Ishikawa (cell line): Measurements from ENCODE around the gene VSIG8.

Source experiments
- CEBPB ChIP-seq: IDR thresholded peaks from 2 replicates; pipeline ENCODE4 v1.6.1; 2012
- CREB1 ChIP-seq: IDR thresholded peaks from 2 replicates; pipeline ENCODE4 v1.6.1; 2012; ENCODE audit warnings: low read depth
- EGR1 ChIP-seq: IDR thresholded peaks from 2 replicates; pipeline ENCODE4 v1.6.1; 2012
- EP300 ChIP-seq: IDR thresholded peaks from 2 replicates; pipeline ENCODE4 v1.6.1; 2012; ENCODE audit warnings: borderline replicate concordance
- FOXM1 ChIP-seq: IDR thresholded peaks from 2 replicates; pipeline ENCODE4 v1.6.1; 2012; ENCODE audit warnings: low read depth, borderline replicate concordance
- MAX ChIP-seq: IDR thresholded peaks from 2 replicates; pipeline ENCODE4 v1.6.1; 2012
- NFIC ChIP-seq: IDR thresholded peaks from 2 replicates; pipeline ENCODE4 v1.6.1; 2012
- RAD21 ChIP-seq: IDR thresholded peaks from 2 replicates; pipeline ENCODE4 v1.6.1; 2012; ENCODE audit warnings: low read depth
- REST ChIP-seq: IDR thresholded peaks from 2 replicates; pipeline ENCODE4 v1.6.1; 2012; ENCODE audit warnings: low read depth, mild to moderate bottlenecking
- TAF1 ChIP-seq: IDR thresholded peaks from 2 replicates; pipeline ENCODE4 v1.6.1; 2012; ENCODE audit warnings: low read depth, mild to moderate bottlenecking
- TCF12 ChIP-seq: IDR thresholded peaks from 2 replicates; pipeline ENCODE4 v1.6.1; 2012; ENCODE audit warnings: low read depth
- TEAD4 ChIP-seq: IDR thresholded peaks from 2 replicates; pipeline ENCODE4 v1.6.1; 2012
- YY1 ChIP-seq: IDR thresholded peaks from 2 replicates; pipeline ENCODE4 v1.6.1; 2012; ENCODE audit warnings: low read depth
- ZBTB7A ChIP-seq: IDR thresholded peaks from 2 replicates; pipeline ENCODE4 v1.6.1; 2012; ENCODE audit warnings: low read depth
- TF ChIP-seq, protein P1 (sequence below): IDR thresholded peaks from 2 replicates; pipeline ENCODE4 v1.6.1; 2012

The VSIG8 gene

GRCh38 chr1:159835356-159835755 lies 27.1 kb downstream of the VSIG8 start:
- no peak for TF ChIP-seq YY1
- no peak for TF ChIP-seq TCF12
- no peak for TF ChIP-seq CREB1
- no peak for TF ChIP-seq MAX
- TF ChIP-seq EP300: no peak
- no peak for TF ChIP-seq CEBPB
- no peak for TF ChIP-seq TEAD4
- TF ChIP-seq FOXM1: no peak
- TF ChIP-seq NFIC: no peak
- no peak for TF ChIP-seq EGR1
- TF ChIP-seq, protein P1, sequence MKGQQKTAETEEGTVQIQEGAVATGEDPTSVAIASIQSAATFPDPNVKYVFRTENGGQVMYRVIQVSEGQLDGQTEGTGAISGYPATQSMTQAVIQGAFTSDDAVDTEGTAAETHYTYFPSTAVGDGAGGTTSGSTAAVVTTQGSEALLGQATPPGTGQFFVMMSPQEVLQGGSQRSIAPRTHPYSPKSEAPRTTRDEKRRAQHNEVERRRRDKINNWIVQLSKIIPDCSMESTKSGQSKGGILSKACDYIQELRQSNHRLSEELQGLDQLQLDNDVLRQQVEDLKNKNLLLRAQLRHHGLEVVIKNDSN: no peak
- no peak for TF ChIP-seq REST
- no peak for TF ChIP-seq TAF1
- no peak for TF ChIP-seq RAD21
- no peak for TF ChIP-seq ZBTB7A

GRCh38 chr1:159832309-159832708 lies 30.1 kb downstream of the VSIG8 start:
- TF ChIP-seq NFIC: no peak
- TF ChIP-seq RAD21: no peak

- TF ChIP-seq CEBPB (no peak), CREB1 (no peak), TCF12 (no peak), FOXM1 (no peak), TAF1 (no peak), ZBTB7A (no peak), TEAD4 (no peak), YY1 (no peak), EP300 (no peak), REST (no peak), EGR1 (no peak), MAX (no peak), NFIC (no peak), RAD21 (no peak)
- TF ChIP-seq, protein P1: no peak
These were observed 30.9 kb downstream of the VSIG8 start for GRCh38 chr1:159831412-159832141.

GRCh38 chr1:159830722-159831121 lies 31.7 kb downstream of the VSIG8 start:
- no peak for TF ChIP-seq ZBTB7A
- TF ChIP-seq TCF12: no peak
- TF ChIP-seq EGR1: no peak
- TF ChIP-seq CEBPB: no peak
- TF ChIP-seq CREB1: no peak
- no peak for TF ChIP-seq RAD21
- no peak for TF ChIP-seq YY1
- TF ChIP-seq NFIC: no peak
- no peak for TF ChIP-seq TEAD4
- no peak for TF ChIP-seq FOXM1
- no peak for TF ChIP-seq MAX
- TF ChIP-seq EP300: no peak
- TF ChIP-seq, protein P1: no peak
- no peak for TF ChIP-seq REST
- no peak for TF ChIP-seq TAF1
